SJSA1 (cell line): Measurements from ENCODE around the gene C5. TPM values are rescaled to one million over a fixed set of nuclear protein-coding genes. Genes with fewer than 3 reads are reported as not detected.
"Not testable (repeated sequence)": the region's sequence is repeated elsewhere in the genome, so short reads cannot be mapped to it uniquely, and the experiment has no call there.

Experiments
- DNase-seq, 2 experiments: peaks; one replicate each; pipeline ENCODE4 v3.0.0-alpha.2; 2015 to 2020; ENCODE audit warnings: low spot score in 2 of 2, low read depth in 1 of 2
- H3K27ac ChIP-seq: fragments of 250-450 bp; sonication (Bioruptor Pico); 2 replicates; pipeline ENCODE4 v1.5.1; 2020; ENCODE audit warnings: mild to moderate bottlenecking, moderate library complexity
- H3K27me3 ChIP-seq: fragments of 250-450 bp; sonication (Bioruptor Pico); replicated peaks from 2 replicates; pipeline ENCODE4 v1.5.1; 2020; ENCODE audit warnings: mild to moderate bottlenecking, moderate library complexity
- H3K36me3 ChIP-seq: fragments of 250-450 bp; sonication (Bioruptor Pico); 2 replicates; pipeline ENCODE4 v1.5.1; 2020; ENCODE audit warnings: mild to moderate bottlenecking
- H3K4me1 ChIP-seq: fragments of 250-450 bp; sonication (Bioruptor Pico); replicated peaks from 2 replicates; pipeline ENCODE4 v1.6.1; 2021; ENCODE audit warnings: mild to moderate bottlenecking
- H3K4me3 ChIP-seq: fragments of 250-450 bp; sonication (Bioruptor Pico); 2 replicates; pipeline ENCODE4 v1.5.1; 2020; ENCODE audit warnings: mild to moderate bottlenecking
- H3K9me3 ChIP-seq: fragments of 250-450 bp; sonication (Bioruptor Pico); replicated peaks from 2 replicates; pipeline ENCODE4 v1.5.1; 2020; ENCODE audit warnings: mild to moderate bottlenecking
- total RNA-seq: library from RNA; depleted of rRNA; stranded (reverse); fragments of >200 nt; shearing (Covaris generic); gene quantifications from 2 replicates; pipeline ENCODE4 v1.2.3, GENCODE V29; 2014

C5 gene
- total RNA-seq, 1 experiment from 2014 or later, result 2.4 TPM

DNA sequence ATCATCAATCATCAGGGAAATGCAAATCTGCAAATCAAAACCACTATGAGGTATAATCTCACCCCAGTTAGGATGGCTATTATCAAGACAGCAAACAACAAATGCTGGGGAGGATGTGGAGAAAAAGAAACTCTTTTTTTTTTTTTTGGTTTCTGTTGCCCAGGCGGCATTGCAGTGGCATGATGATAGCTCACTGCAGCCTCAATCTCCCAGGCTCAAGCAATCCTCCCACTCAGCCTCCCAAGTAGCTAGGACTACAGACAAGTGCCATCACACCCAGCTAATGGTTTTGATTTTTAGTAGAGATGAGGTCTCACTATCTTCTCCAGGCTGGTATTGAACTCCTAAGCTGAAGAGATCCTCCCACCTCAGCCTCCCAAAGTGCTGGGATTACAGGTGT is 19.3 kb upstream of the C5 start:
- no peak overlapping the region for H3K27ac ChIP-seq
- peaks cover 17% of the 10 kb centered on the region for H3K4me1 ChIP-seq
- no peaks in the 10 kb centered on the region for H3K27me3 ChIP-seq
- no peak overlapping the region for H3K4me3 ChIP-seq
- no peak for DNase-seq
- H3K36me3 ChIP-seq, result no peaks in the 10 kb centered on the region
- no peaks in the 10 kb centered on the region for H3K9me3 ChIP-seq

DNA sequence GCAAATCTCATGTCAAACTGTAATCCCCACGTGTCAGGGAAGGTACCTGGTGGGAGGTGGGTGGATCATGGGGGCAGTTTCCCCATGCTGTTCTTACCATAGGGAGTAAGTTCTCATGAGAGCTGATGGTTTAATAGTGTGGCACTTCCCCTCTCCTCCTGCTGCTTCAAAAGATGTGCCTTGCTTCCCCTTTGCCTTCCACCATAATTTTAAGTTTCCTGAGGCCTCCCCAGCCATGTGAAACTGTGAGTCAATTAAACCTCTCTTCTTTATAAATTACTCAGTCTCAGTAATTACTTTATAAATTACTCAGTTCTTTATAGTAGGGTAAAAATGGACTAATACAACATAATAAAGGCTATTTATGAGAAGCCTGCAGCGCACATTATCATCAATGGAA is 17.6 kb upstream of the C5 start:
- peaks cover 9% of the 10 kb centered on the region; the same call in 1 of the 2 replicates for H3K4me1 ChIP-seq
- no peak overlapping the region for H3K4me3 ChIP-seq
- no peaks in the 10 kb centered on the region for H3K27me3 ChIP-seq
- H3K36me3 ChIP-seq, result no peaks in the 10 kb centered on the region
- DNase-seq, result no peak
- no peak overlapping the region for H3K27ac ChIP-seq
- H3K9me3 ChIP-seq, result no peaks in the 10 kb centered on the region

- Histone ChIP-seq H3K9me3 (no peaks in the 10 kb centered on the region), H3K27me3 (no peaks in the 10 kb centered on the region), H3K4me1 (peaks cover 9% of the 10 kb centered on the region; the same call in 1 of the 2 replicates), H3K36me3 (no peaks in the 10 kb centered on the region), H3K4me3 (no peak overlapping the region), H3K27ac (no peak overlapping the region)
- DNase-seq, result no peak
Measured at GRCh38 chr9:121066850-121067249, 16.8 kb upstream of the C5 start.

GRCh38 chr9:121059998-121060636 is 10.0 kb upstream of the C5 start:
- Histone ChIP-seq H3K27me3 (no peaks in the 10 kb centered on the region), H3K9me3 (no peaks in the 10 kb centered on the region), H3K27ac (no peak overlapping the region), H3K4me1 (no peaks in the 10 kb centered on the region), H3K4me3 (no peak overlapping the region), H3K36me3 (no peaks in the 10 kb centered on the region)
- DNase-seq, result peak in 1 of 2 experiments; percentile 23

DNA sequence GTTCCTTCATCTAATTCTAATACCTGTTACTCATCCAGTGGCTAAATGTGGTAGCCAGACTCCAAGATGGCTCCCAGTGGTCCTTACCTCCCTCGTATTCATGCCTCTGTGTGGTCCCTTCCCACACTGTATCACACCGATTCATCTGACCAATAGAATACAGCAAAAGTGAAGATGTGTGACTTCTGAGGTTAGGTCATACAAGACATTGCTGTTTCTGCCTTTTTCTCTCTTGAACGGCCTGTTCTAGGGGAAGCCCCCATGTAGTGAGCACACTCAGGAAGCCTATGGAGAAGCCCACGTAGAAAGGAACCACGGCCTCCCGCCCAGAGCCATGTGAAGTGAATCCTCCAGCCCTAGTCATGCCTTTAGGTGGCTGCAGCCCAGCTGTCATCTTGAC is 9.4 kb upstream of the C5 start:
- Histone ChIP-seq H3K27me3 (no peaks in the 10 kb centered on the region), H3K4me3 (no peak overlapping the region), H3K27ac (no peak overlapping the region), H3K9me3 (no peaks in the 10 kb centered on the region), H3K4me1 (no peaks in the 10 kb centered on the region), H3K36me3 (no peaks in the 10 kb centered on the region)
- DNase-seq, result no peak

DNA sequence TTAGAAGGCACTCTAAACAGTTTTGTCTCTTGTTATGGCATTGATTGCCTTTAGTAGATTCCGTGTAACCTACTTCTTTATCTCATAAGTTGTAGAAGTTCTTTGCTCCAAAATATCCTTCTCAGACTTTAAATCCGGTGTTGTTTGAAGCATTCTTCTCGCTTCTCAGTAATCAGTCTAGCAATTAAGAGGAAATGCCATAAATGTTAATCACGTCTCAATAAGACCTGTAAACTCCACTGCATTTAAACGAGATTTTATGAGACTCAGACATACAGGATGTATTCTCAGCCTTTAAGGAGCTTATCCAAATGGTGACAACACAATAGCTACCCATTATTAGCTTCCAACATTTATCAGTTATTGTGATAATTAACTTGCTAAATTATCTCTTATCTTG is 7.7 kb upstream of the C5 start:
- Histone ChIP-seq H3K4me3 (no peak overlapping the region), H3K36me3 (no peaks in the 10 kb centered on the region), H3K4me1 (no peaks in the 10 kb centered on the region), H3K9me3 (no peaks in the 10 kb centered on the region), H3K27me3 (no peaks in the 10 kb centered on the region), H3K27ac (no peak overlapping the region)
- DNase-seq, result no peak

DNA sequence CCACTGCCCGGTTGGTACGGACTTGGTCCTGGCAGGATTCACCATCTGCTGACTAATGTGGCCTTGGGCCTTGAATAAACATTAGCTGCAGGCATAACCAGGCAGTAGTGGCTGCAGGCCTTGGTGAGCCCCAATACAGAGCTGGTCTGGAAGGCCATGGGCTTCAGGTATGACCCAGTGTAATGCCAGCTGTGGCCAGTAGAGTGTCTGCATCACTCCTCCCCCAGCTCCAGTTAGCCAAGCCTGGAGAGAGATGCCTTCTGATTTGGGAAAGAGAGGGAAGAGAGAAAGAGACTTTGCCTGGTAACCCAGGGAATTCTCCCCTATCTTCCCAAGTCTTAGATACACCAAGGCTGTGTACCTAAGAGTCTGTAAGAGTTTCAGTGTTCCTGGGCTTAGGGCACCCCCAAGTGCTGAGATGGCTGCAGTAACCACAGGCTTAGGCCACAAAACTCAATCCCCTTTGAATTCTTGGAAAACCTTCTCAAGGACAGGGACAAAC is 5.6 kb upstream of the C5 start:
- Histone ChIP-seq H3K4me3 (no peak overlapping the region), H3K36me3 (no peaks in the 10 kb centered on the region), H3K27ac (no peak overlapping the region), H3K27me3 (no peaks in the 10 kb centered on the region), H3K4me1 (no peaks in the 10 kb centered on the region), H3K9me3 (no peaks in the 10 kb centered on the region)
- no peak for DNase-seq

DNA sequence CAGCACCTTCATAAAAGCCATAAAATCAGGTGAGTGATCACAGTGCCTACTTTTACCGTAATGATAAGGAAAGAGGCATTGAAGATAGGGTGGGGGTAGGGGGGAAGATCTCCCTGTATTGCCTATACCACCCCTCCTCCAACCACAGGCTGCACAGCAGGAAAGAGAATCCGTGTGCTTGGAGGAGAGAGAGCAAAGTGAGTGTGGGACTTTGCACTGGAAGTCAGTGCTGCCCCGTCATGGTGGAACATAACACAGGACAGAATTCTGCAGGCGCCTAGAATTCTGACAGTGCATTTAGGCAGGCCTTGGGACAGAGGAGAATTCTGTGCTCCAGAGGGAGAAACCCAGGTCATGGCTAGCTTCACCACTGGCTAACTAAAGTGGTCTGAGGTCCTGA is 3.5 kb upstream of the C5 start:
- H3K9me3 ChIP-seq, result no peaks in the 10 kb centered on the region

GRCh38 chr9:121048618-121049017 is 1.5 kb downstream of the C5 start:
- H3K9me3 ChIP-seq, result no peaks in the 10 kb centered on the region
- no peaks in the 10 kb centered on the region for H3K27me3 ChIP-seq
- DNase-seq, result no peak
- H3K4me3 ChIP-seq, result no peak overlapping the region
- H3K27ac ChIP-seq, result no peak overlapping the region
- H3K36me3 ChIP-seq, result no peaks in the 10 kb centered on the region
- H3K4me1 ChIP-seq, result no peaks in the 10 kb centered on the region

More for the DNA sequence above, 3.5 kb upstream of the C5 start:
- no peaks in the 10 kb centered on the region for H3K27me3 ChIP-seq
- H3K4me3 ChIP-seq, result no peak overlapping the region
- H3K36me3 ChIP-seq, result no peaks in the 10 kb centered on the region
- H3K27ac ChIP-seq, result no peak overlapping the region
- DNase-seq, result no peak
- H3K4me1 ChIP-seq, result no peaks in the 10 kb centered on the region

GRCh38 chr9:121048175-121048574 is 1.9 kb downstream of the C5 start:
- Histone ChIP-seq H3K27me3 (no peaks in the 10 kb centered on the region), H3K36me3 (no peaks in the 10 kb centered on the region), H3K27ac (no peak overlapping the region)

DNA sequence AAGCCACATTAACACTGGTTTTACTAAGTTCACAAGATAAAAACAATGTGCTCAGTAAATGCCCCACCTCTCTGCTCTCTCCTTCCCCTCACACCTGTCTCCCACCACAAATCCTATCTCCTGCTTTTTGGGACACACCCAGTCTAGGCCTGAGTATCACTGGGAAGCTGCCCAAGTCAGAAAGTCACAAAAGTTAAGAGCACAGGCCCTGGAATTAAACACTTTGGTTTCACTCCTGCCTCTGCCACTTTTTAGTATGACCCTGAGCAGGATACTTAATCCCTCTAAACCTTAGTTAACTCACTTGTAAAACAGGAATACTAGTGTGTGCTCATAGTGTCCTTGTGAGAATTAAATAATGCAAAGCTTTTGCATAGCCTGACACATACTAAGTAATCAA is 11.3 kb downstream of the C5 start:
- H3K27ac ChIP-seq, result no peak overlapping the region
- H3K9me3 ChIP-seq, result no peaks in the 10 kb centered on the region
- no peaks in the 10 kb centered on the region for H3K4me1 ChIP-seq
- no peak for DNase-seq
- H3K4me3 ChIP-seq, result no peak overlapping the region
- no peaks in the 10 kb centered on the region for H3K27me3 ChIP-seq
- no peaks in the 10 kb centered on the region for H3K36me3 ChIP-seq

More at GRCh38 chr9:121048175-121048574, 1.9 kb downstream of the C5 start:
- Histone ChIP-seq H3K4me1 (no peaks in the 10 kb centered on the region), H3K4me3 (no peak overlapping the region), H3K9me3 (no peaks in the 10 kb centered on the region)
- DNase-seq, result no peak

DNA sequence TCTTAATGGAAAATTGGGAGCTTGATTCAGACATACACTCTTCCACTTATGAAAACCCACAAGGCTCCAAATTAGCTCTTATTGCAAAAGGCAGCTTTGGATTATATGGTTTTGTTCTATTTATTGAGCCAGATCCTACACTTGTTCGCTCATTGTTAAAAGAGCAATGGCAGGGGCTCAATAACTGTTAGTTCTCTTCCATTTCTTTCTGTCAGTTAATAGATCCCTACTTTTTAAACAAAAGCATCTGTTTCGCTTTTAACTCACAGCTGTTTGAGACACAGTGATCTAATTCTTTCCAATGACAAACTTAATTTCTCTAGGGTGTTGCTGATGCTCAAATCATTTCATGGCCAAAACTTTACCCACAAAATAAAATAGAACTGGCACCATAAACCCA is 11.7 kb downstream of the C5 start:
- H3K4me1 ChIP-seq, result no peaks in the 10 kb centered on the region
- H3K27ac ChIP-seq, result no peak overlapping the region
- no peaks in the 10 kb centered on the region for H3K9me3 ChIP-seq
- DNase-seq, result no peak
- no peaks in the 10 kb centered on the region for H3K36me3 ChIP-seq
- no peaks in the 10 kb centered on the region for H3K27me3 ChIP-seq
- no peak overlapping the region for H3K4me3 ChIP-seq

- not testable (repeated sequence) for H3K9me3 ChIP-seq, H3K27ac ChIP-seq, H3K4me3 ChIP-seq, H3K4me1 ChIP-seq, DNase-seq, H3K36me3 ChIP-seq, H3K27me3 ChIP-seq
Measured at GRCh38 chr9:121035717-121036116, 14.4 kb downstream of the C5 start.

GRCh38 chr9:121034529-121034928 is 15.5 kb downstream of the C5 start:
- no peaks in the 10 kb centered on the region for H3K4me1 ChIP-seq
- no peak overlapping the region for H3K4me3 ChIP-seq
- no peaks in the 10 kb centered on the region for H3K9me3 ChIP-seq
- H3K36me3 ChIP-seq, result no peaks in the 10 kb centered on the region
- no peak for DNase-seq
- H3K27ac ChIP-seq, result no peak overlapping the region
- no peaks in the 10 kb centered on the region for H3K27me3 ChIP-seq

GRCh38 chr9:121029469-121029868 is 20.6 kb downstream of the C5 start:
- H3K4me1 ChIP-seq, result no peaks in the 10 kb centered on the region
- no peaks in the 10 kb centered on the region for H3K36me3 ChIP-seq
- H3K27ac ChIP-seq, result no peak overlapping the region
- no peak overlapping the region for H3K4me3 ChIP-seq
- DNase-seq, result no peak
- no peaks in the 10 kb centered on the region for H3K27me3 ChIP-seq
- H3K9me3 ChIP-seq, result no peaks in the 10 kb centered on the region
